Keratinocyte (primary cell): ENCODE measurements around the gene CATSPERZ. TPM values are rescaled to one million over a fixed set of nuclear protein-coding genes. Genes with fewer than 3 reads are reported as not detected.

Source experiments
- DNase-seq: peaks from one replicate; pipeline ENCODE4 v3.0.0-alpha.2; 2011; ENCODE audit warnings: low read depth, missing footprints, low spot score
- FAIRE-seq: peaks from 2 replicates; lab custom pipeline; 2011; peaks lifted over from hg19 to GRCh38; lab: Jason Lieb, UNC
- H2AFZ ChIP-seq: 2 replicates; pipeline ENCODE4 v1.6.0; 2012; ENCODE audit warnings: low read length, control low read depth, inconsistent platforms; ENCODE audit not compliant: control insufficient read depth
- H3K27ac ChIP-seq: 2 replicates; pipeline ENCODE4 v1.5.1; 2011; ENCODE audit warnings: low read length; ENCODE audit not compliant: control insufficient read depth, insufficient read depth
- H3K27me3 ChIP-seq: 3 replicates; pipeline ENCODE4 v1.6.0; 2011; ENCODE audit warnings: low read length; ENCODE audit not compliant: control insufficient read depth, insufficient read depth; ENCODE audit errors: extremely low read depth
- H3K36me3 ChIP-seq, 2 experiments: 2 replicates in 1 of 2; 3 replicates in 1 of 2; pipeline ENCODE4 v1.5.1; 2011; ENCODE audit warnings: low read length in 2 of 2, mild to moderate bottlenecking in 1 of 2; ENCODE audit not compliant: control insufficient read depth in 2 of 2, insufficient read depth in 2 of 2; ENCODE audit errors: extremely low read depth in 1 of 2
- H3K4me1 ChIP-seq: 3 replicates; pipeline ENCODE4 v1.5.1; 2011; ENCODE audit warnings: low read length; ENCODE audit not compliant: control insufficient read depth, insufficient read depth; ENCODE audit errors: extremely low read depth
- H3K4me2 ChIP-seq: 3 replicates; pipeline ENCODE4 v1.6.0; 2011; ENCODE audit warnings: low read depth, low read length; ENCODE audit not compliant: control insufficient read depth, insufficient read depth; ENCODE audit errors: extremely low read depth
- H3K4me3 ChIP-seq, 3 experiments: fragments of 200-600 bp in 1 of 3; sonication (generic) in 1 of 3; 2 replicates in 2 of 3; 3 replicates in 1 of 3; pipeline ENCODE4 v1.5.1; 2011 to 2016; ENCODE audit warnings: low read length in 3 of 3, mild to moderate bottlenecking in 3 of 3, control low read depth in 2 of 3, inconsistent platforms in 1 of 3, low read depth in 1 of 3, mixed read lengths in 1 of 3, mixed run types in 1 of 3, moderate library complexity in 1 of 3; ENCODE audit not compliant: control insufficient read depth in 2 of 3, insufficient read depth in 2 of 3; ENCODE audit errors: extremely low read depth in 1 of 3
- H3K79me2 ChIP-seq: 2 replicates; pipeline ENCODE4 v1.6.0; 2012; ENCODE audit warnings: low read length; ENCODE audit not compliant: control insufficient read depth, insufficient read depth
- H3K9ac ChIP-seq: 3 replicates; pipeline ENCODE4 v1.6.0; 2011; ENCODE audit warnings: low read length; ENCODE audit not compliant: control insufficient read depth, insufficient read depth; ENCODE audit errors: extremely low read depth
- H3K9me1 ChIP-seq: 3 replicates; pipeline ENCODE4 v1.6.0; 2011; ENCODE audit warnings: low read length; ENCODE audit not compliant: control insufficient read depth, insufficient read depth; ENCODE audit errors: extremely low read depth
- H3K9me3 ChIP-seq: 2 replicates; pipeline ENCODE4 v1.5.1; 2012; ENCODE audit warnings: low read depth, low read length; ENCODE audit not compliant: control insufficient read depth
- H4K20me1 ChIP-seq: 3 replicates; pipeline ENCODE4 v1.6.0; 2011; ENCODE audit warnings: low read length; ENCODE audit not compliant: control insufficient read depth, insufficient read depth; ENCODE audit errors: extremely low read depth
- CTCF ChIP-seq, 3 experiments: IDR thresholded peaks in 1 of 3; conservative IDR thresholded peaks in 1 of 3; optimal IDR thresholded peaks in 1 of 3; 2 replicates in 2 of 3; 3 replicates in 1 of 3; pipeline versions ENCODE3 to v1.5.1; 2011; ENCODE audit warnings: low read length in 3 of 3, mild to moderate bottlenecking in 3 of 3, moderate library complexity in 2 of 3, control low read depth in 1 of 3, inconsistent platforms in 1 of 3; ENCODE audit not compliant: insufficient read depth in 2 of 3; ENCODE audit errors: extremely low read depth in 1 of 3
- EZH2 ChIP-seq: IDR thresholded peaks from one replicate; pipeline ENCODE4 v1.6.1; 2012; ENCODE audit warnings: inconsistent platforms, mild to moderate bottlenecking, low read length, moderate library complexity
- dilution Hi-C: fragments of 300-500 bp; cut with MboI; formaldehyde crosslinking; loops from one replicate; pipeline ENCODE4 v1.7.0; 2020; ENCODE audit warnings: low sequenced_read_pairs; ENCODE audit not compliant: extremely low pct_ligation_motif_present
- polyA plus RNA-seq, 5 experiments: library from polyadenylated mRNA; depleted of rRNA in 3 of 5; stranded (reverse) in 3 of 5; stranded (forward) in 1 of 5; unstranded in 1 of 5; fragments of >200 nt; gene quantifications; 1 replicate in 1 of 5; 2 replicates in 3 of 5; 3 replicates in 1 of 5; pipeline versions ENCODE4 v1.2.1 to v1.2.3, GENCODE V29; 2011 to 2012; ENCODE audit warnings: missing spikeins in 2 of 5, low read depth in 1 of 5, low replicate concordance in 1 of 5

The CATSPERZ gene
- polyA plus RNA-seq, 1 donor (not counting 4 experiments of a cell fraction or from before 2014, with no cell fraction given), result 0.29 TPM

GRCh38 chr11:64341429-64341828 is 41.3 kb downstream of the CATSPERZ start:
- Histone ChIP-seq H3K9me3 (no peaks in the 10 kb centered on the region), H3K4me2 (no peak overlapping the region), H3K27me3 (no peaks in the 10 kb centered on the region), H3K9me1 (no peaks in the 10 kb centered on the region), H3K4me1 (peaks cover 11% of the 10 kb centered on the region), H4K20me1 (no peaks in the 10 kb centered on the region), H3K4me3 (no peak overlapping the region), H3K9ac (no peak overlapping the region), H3K36me3 (no peaks in the 10 kb centered on the region), H3K27ac (no peak overlapping the region), H2AFZ (no peak overlapping the region), H3K79me2 (no peaks in the 10 kb centered on the region)
- dilution Hi-C loops, result no loop called here
- no peak for DNase-seq
- FAIRE-seq, result no peak
- TF ChIP-seq CTCF (optimal IDR thresholded peaks at IDR 0.05 in 1 of 3, IDR thresholded peaks at IDR 0.05 in 1 of 3, conservative IDR thresholded peaks at IDR 0.05 in 1 of 3; ENCODE audit: extremely low read depth in 1 of 3, insufficient read depth in 2 of 3, low read length in 3 of 3), result no peak
- TF ChIP-seq EZH2, result no peak

DNA sequence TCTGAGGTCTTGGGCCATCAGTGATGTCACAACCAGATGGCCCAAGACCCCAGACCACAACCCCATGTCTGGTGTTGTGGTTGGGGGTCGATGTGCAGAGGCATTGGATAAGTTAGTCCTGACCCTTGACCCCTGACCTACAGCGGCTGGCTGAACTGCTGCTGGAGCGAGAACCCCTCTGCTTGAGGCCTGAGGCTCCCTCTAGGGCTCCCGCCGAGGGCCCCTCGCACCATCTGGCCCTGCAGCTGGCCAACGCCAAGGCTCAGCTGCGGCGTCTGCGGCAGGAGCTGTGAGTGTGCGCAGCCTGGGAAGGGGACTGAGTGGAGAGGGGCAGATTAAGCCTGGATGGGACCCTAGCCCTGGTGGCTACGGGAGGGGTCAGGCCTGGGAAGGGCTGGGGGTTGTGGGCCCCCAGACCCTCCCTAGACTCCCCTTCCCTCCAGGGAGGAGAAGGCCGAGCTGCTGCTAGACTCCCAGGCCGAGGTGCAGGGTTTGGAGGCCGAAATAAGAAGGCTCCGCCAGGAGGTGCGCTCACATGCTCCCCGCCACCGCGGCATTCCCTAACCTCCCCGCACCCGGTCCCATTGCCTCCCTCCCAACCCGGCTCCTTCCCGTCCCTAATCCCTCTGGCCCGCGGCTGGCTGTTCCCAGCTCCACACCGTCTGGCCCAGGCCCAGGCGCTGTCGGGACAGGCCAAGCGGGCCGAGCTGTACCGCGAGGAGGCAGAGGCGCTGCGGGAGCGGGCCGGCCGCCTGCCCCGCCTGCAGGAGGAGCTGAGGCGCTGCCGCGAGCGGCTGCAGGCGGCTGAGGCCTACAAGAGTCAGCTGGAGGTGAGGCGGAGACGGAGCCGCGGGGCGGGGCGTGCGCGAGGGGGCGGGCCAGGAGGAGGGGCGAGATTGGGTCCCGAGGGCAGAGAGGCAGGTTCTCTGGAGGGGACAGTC is 42.0 kb downstream of the CATSPERZ start:
- FAIRE-seq, result no peak
- H3K79me2 ChIP-seq, result no peaks in the 10 kb centered on the region
- H3K27ac ChIP-seq, result peak overlapping the region; percentile 77

More for the DNA sequence above, 42.0 kb downstream of the CATSPERZ start:
- no peaks in the 10 kb centered on the region for H3K36me3 ChIP-seq
- TF ChIP-seq EZH2, result no peak
- TF ChIP-seq CTCF (optimal IDR thresholded peaks at IDR 0.05 in 1 of 3, IDR thresholded peaks at IDR 0.05 in 1 of 3, conservative IDR thresholded peaks at IDR 0.05 in 1 of 3; ENCODE audit: extremely low read depth in 1 of 3, insufficient read depth in 2 of 3, low read length in 3 of 3), result peak in 2 of 3 experiments; percentile 57 to 58
- H3K9ac ChIP-seq, result peak overlapping the region; percentile 78
- no peaks in the 10 kb centered on the region for H4K20me1 ChIP-seq
- no peak for DNase-seq
- dilution Hi-C loops, result no loop called here
- H3K9me3 ChIP-seq, result no peaks in the 10 kb centered on the region
- no peaks in the 10 kb centered on the region for H3K27me3 ChIP-seq
- H3K4me3 ChIP-seq, result peak overlapping the region; percentile 34 to 61 (median 53)
- peak overlapping the region; percentile 79 for H3K4me2 ChIP-seq
- peaks cover 13% of the 10 kb centered on the region for H3K4me1 ChIP-seq
- no peaks in the 10 kb centered on the region for H3K9me1 ChIP-seq
- peak overlapping the region; percentile 71 for H2AFZ ChIP-seq
